ENCODE results near the gene RPL29.

- TF ChIP-seq CTCF (IDR thresholded peaks at IDR 0.05) (no peak), POLR2A (IDR thresholded peaks at IDR 0.05) (no peak), POLR2AphosphoS5 (IDR thresholded peaks at IDR 0.05; ENCODE audit: insufficient read depth in 1 of 2, low read depth in 1 of 2) (no peak)
Measured at GRCh38 chr3:51963951-51964451, 31.7 kb downstream of the RPL29 start.
